Esophagus squamous epithelium (tissue), 5 donors: ENCODE results near the gene IFT74. TPM values are rescaled to one million over a fixed set of nuclear protein-coding genes. Genes with fewer than 3 reads are reported as not detected.
A peak's percentile ranks its signal among the peaks of the same experiment; 100 is the strongest.

Source experiments
- DNase-seq: peaks from one replicate; lab custom pipeline; 2025; lab: John Stamatoyannopoulos, UW
- H3K27ac ChIP-seq, 4 donors: fragments of 200-600 bp; sonication (generic); one replicate each; pipeline ENCODE4 v1.5.1; 2016 to 2019; ENCODE audit warnings: mild to moderate bottlenecking in 1 of 4
- H3K27me3 ChIP-seq, 4 donors: fragments of 200-600 bp; sonication (generic); 1 replicate in 3 of 4; 2 replicates in 1 of 4; pipeline versions ENCODE4 v1.5.1 to v1.6.0; 2017 to 2021; ENCODE audit warnings: antibody characterized with exemption in 1 of 4
- H3K36me3 ChIP-seq, 3 donors: fragments of 200-600 bp; sonication (generic); one replicate each; pipeline ENCODE4 v1.5.1; 2016 to 2019
- H3K4me1 ChIP-seq, 3 donors: fragments of 200-600 bp; sonication (generic); one replicate each; pipeline ENCODE4 v1.5.1; 2017 to 2019
- H3K4me3 ChIP-seq, 4 donors: fragments of 200-600 bp; sonication (generic); 1 replicate in 3 of 4; 2 replicates in 1 of 4; pipeline ENCODE4 v1.5.1; 2016 to 2019; ENCODE audit warnings: mild to moderate bottlenecking in 2 of 4, moderate library complexity in 1 of 4
- H3K9me3 ChIP-seq, 3 donors: fragments of 200-600 bp; sonication (generic); one replicate each; pipeline ENCODE4 v1.5.1; 2016 to 2019
- CTCF ChIP-seq, 6 experiments: fragments of 450-650 bp in 4 of 6; fragments of 200-600 bp in 2 of 6; sonication (generic) in 2 of 6; IDR thresholded peaks; one replicate each; pipeline ENCODE4 v1.5.1; 2016 to 2019; ENCODE audit warnings: antibody characterized with exemption in 6 of 6, mild to moderate bottlenecking in 4 of 6, moderate library complexity in 4 of 6
- POLR2A ChIP-seq, 4 donors: fragments of 450-650 bp; IDR thresholded peaks; one replicate each; pipeline ENCODE4 v1.6.1; 2017; ENCODE audit warnings: antibody characterized with exemption in 4 of 4, mild to moderate bottlenecking in 4 of 4, moderate library complexity in 3 of 4
- WGBS, 2 donors: methylation state at CpG; one replicate each; pipeline ENCODE4 v1.1.5; 2018; 5-methylcytosine and 5-hydroxymethylcytosine counted together
- intact Hi-C: fragments of 100-400 bp; cut with DNase I; formaldehyde crosslinking; loops from one replicate; pipeline ENCODE4 v1.15.0; 2022
- total RNA-seq, 4 donors: library from RNA; depleted of rRNA; stranded (reverse); fragments of >200 nt; gene quantifications; one replicate each; pipeline ENCODE4 v1.1.0, GENCODE V29; 2016
- donor health status: DM: yes; HTN: yes; CAD: no.

IFT74 gene
- total RNA-seq, 4 donors from 2014 or later, result 6.0 to 17.2 (median 11.8) TPM

DNA sequence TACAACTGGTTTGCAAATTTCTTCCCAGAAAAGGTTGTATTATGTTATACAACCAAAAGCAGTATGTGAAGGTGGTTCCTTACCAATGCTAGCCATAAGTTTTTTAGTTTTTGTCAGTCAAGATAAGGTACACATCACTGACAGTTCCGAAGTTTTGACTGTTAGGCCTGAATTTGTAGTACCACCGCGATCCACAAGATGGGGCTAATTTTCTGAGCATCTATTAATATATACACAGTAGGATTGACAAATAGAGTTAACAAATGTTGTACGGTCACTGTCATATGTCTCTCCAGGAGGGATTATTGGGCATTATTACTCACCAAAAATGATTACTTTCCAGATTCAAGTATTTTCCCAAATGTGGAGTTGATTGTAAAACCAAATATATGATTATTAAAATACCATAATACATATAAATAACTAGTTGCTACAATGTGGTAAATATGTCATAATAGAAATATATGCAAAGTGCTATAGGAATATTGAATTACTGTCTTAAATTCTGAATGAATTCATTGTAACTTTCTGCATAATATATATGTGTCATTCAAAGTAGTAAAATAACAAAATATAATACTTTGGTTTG lies 77.7 kb downstream of the IFT74 start:
- H3K4me3 ChIP-seq, result no peak overlapping the region
- DNase-seq, result no peak
- H3K4me1 ChIP-seq, result peaks cover 0 to 5% (median 0%) of the 10 kb centered on the region in 3 donors
- peak; percentile 66 to 80 (median 75) for TF ChIP-seq CTCF (IDR thresholded peaks at IDR 0.05)
- TF ChIP-seq POLR2A (IDR thresholded peaks at IDR 0.05), result no peak
- no peaks in the 10 kb centered on the region for H3K27me3 ChIP-seq
- no peak overlapping the region for H3K27ac ChIP-seq
- no peaks in the 10 kb centered on the region for H3K9me3 ChIP-seq
- WGBS, 2 donors, result 5 to 7% methylated on average over 4 of the region's 4 CpGs
- peaks cover 0 to 29% (median 3%) of the 10 kb centered on the region in 3 donors for H3K36me3 ChIP-seq
- intact Hi-C loops, result loop anchor here (5.0 kb wide), 1 partner anchor 243 kb away; no protein-coding TSS in a partner anchor

GRCh38 chr9:27037499-27037898 lies 81.3 kb downstream of the IFT74 start:
- no peaks in the 10 kb centered on the region for H3K9me3 ChIP-seq
- no peaks in the 10 kb centered on the region for H3K27me3 ChIP-seq
- H3K4me1 ChIP-seq, result peaks cover 0 to 5% (median 0%) of the 10 kb centered on the region in 3 donors
- WGBS, 2 donors, result 92% methylated on average over 2 of the region's 2 CpGs
- DNase-seq, result no peak
- H3K4me3 ChIP-seq, result no peak overlapping the region
- intact Hi-C loops, result no loop called here
- TF ChIP-seq POLR2A (IDR thresholded peaks at IDR 0.05), result no peak
- no peak for TF ChIP-seq CTCF (IDR thresholded peaks at IDR 0.05)
- no peak overlapping the region for H3K27ac ChIP-seq
- peaks cover 0 to 21% (median 3%) of the 10 kb centered on the region in 3 donors for H3K36me3 ChIP-seq

GRCh38 chr9:27041746-27042145 lies 85.5 kb downstream of the IFT74 start:
- no peaks in the 10 kb centered on the region for H3K27me3 ChIP-seq
- peaks cover under 1 to 28% (median 4%) of the 10 kb centered on the region in 3 donors for H3K36me3 ChIP-seq
- H3K27ac ChIP-seq, result no peak overlapping the region
- no peak for TF ChIP-seq POLR2A (IDR thresholded peaks at IDR 0.05)
- TF ChIP-seq CTCF (IDR thresholded peaks at IDR 0.05), result no peak
- DNase-seq, result no peak
- H3K4me3 ChIP-seq, result no peak overlapping the region
- H3K9me3 ChIP-seq, result no peaks in the 10 kb centered on the region
- no peaks in the 10 kb centered on the region for H3K4me1 ChIP-seq
- intact Hi-C loops, result no loop called here

GRCh38 chr9:27042476-27042875 lies 86.3 kb downstream of the IFT74 start:
- TF ChIP-seq POLR2A (IDR thresholded peaks at IDR 0.05) (no peak), CTCF (IDR thresholded peaks at IDR 0.05) (no peak)
- Histone ChIP-seq H3K27ac (no peak overlapping the region), H3K36me3 (peaks cover 0 to 32% (median 4%) of the 10 kb centered on the region in 3 donors), H3K4me3 (no peak overlapping the region), H3K9me3 (no peaks in the 10 kb centered on the region), H3K27me3 (no peaks in the 10 kb centered on the region), H3K4me1 (no peaks in the 10 kb centered on the region)
- intact Hi-C loops, result no loop called here
- WGBS, 2 donors, result 62 to 77% methylated on average over 1 of the region's 1 CpG
- no peak for DNase-seq

- no peak for DNase-seq
- Histone ChIP-seq H3K4me3 (no peak overlapping the region), H3K36me3 (peaks cover 0 to 32% (median 4%) of the 10 kb centered on the region in 3 donors), H3K4me1 (no peaks in the 10 kb centered on the region), H3K27ac (no peak overlapping the region), H3K9me3 (no peaks in the 10 kb centered on the region), H3K27me3 (no peaks in the 10 kb centered on the region)
- no peak for TF ChIP-seq CTCF (IDR thresholded peaks at IDR 0.05)
- TF ChIP-seq POLR2A (IDR thresholded peaks at IDR 0.05), result no peak
- intact Hi-C loops, result no loop called here
- WGBS, 2 donors, result 95 to 100% methylated on average over 2 of the region's 2 CpGs
Measured at GRCh38 chr9:27043176-27043575, 87.0 kb downstream of the IFT74 start.
